ENCODE measurements around the gene PLXNA2.

PLXNA2 gene

DNA sequence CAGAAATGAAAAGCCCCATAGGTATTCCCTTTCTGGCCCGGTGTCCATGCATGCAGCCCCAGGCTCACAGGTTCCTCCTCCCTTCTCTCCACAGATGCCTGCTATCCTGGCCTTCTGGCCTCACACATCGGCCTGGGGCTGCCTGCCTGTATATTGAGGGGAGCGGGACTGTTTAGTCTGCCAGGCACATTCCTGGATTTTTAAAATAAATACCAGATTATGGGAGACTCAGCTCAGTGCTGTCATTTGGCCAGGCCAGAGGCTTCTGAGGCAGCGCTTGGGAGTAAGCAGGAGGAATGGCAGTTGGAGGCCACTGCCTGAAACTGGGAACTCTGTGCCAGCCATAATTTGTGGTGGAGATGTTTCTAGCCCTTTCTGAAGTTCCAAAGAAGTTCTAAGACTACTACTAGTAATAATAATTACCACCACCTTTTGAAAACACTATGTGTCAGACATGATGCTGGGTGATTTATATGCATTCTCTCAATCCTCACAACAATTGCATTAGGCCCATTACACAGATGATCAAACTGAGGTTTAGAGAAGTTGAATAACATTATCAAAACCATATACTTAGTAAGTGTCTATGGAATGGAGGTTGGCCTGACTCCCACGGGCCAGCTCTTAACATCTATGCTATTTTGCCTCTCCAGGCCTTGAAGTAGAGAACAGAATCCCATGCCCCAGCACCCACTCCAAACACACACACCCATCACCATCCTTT is 107.6 kb downstream of the PLXNA2 start:
- DNase-seq, result no peak

DNA sequence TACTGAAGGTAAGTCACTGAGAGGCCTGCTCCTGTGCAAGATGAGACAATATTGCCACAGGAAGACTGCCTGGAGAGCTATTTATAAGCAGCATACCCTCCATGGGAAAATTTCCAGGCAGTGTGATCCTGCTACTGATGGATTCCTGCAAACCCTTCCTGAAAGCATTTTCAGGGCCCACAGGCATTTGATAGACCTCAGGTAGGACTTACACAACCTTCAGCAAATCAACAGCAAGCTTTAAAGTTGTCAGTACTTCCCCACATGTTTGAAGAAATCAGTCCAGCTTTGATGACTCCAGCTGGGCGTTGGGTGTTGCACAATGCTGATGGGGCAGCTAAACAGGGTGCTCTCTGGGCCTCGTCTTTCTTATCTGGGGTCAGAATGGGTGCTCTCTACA is 108.8 kb downstream of the PLXNA2 start:
- no peak for DNase-seq

- DNase-seq, result no peak
Observed at GRCh38 chr1:208134491-208134890, 109.7 kb downstream of the PLXNA2 start.

- no peak for DNase-seq
Observed at GRCh38 chr1:208133355-208133754, 110.8 kb downstream of the PLXNA2 start.

GRCh38 chr1:208132287-208132882 is 111.8 kb downstream of the PLXNA2 start:
- peak; percentile 27 for DNase-seq

DNA sequence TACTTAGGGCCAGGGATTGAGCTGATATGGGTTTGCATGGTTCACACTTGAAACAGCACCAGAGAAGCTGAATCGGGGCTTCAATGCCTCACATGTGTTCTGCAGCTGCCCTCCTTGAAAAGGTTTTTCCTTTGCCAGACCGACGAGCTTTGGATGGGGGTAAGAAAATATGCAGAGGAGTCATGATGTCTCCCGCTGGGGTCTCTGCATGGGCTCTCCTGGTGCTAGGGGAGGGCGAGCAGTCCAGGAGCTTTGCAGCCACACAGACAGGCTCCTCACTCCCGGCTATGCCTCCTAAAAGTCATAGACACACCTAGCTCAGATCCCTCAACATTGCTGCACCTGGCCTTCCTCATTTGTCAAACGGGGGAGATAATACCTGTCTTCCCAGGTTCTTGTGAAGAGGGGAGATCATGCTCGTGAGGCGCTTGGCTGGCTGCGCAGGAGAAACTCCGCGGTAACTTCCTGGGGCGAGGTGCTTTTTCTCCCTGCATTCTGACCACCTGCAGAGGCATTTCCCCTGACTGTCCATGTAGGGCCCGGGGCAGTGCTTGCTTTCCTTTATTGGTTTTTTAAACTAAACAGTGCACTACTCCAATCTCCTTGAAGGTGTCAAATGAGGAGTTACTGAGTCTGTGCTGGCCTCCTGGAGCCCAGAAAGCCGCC is 112.4 kb downstream of the PLXNA2 start:
- DNase-seq, result no peak

DNA sequence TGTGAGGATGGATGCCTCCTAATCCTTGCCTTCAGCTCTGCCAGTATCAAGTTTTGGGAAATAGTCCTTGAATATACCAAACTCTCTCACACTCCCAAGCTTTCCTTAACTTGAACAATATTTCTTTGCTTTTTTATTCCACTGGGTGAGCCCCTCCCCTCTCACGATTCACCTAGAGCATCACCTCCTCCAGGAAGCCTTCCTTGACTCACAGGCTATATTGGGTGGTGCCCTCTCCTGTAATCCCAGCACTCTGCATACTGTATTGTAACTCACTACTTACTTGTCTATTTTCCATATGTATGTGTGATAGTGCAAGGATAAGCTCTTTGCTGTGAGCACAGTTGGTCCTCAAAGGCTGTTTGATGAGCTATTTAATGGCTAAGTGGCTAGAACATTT is 114.7 kb downstream of the PLXNA2 start:
- no peak for DNase-seq

- no peak for DNase-seq
Observed at GRCh38 chr1:208129060-208129459, 115.1 kb downstream of the PLXNA2 start.

- DNase-seq, result no peak
Observed at GRCh38 chr1:208127792-208128529, 116.2 kb downstream of the PLXNA2 start.

- no peak for DNase-seq
Observed at GRCh38 chr1:208127284-208127683, 116.9 kb downstream of the PLXNA2 start.

DNA sequence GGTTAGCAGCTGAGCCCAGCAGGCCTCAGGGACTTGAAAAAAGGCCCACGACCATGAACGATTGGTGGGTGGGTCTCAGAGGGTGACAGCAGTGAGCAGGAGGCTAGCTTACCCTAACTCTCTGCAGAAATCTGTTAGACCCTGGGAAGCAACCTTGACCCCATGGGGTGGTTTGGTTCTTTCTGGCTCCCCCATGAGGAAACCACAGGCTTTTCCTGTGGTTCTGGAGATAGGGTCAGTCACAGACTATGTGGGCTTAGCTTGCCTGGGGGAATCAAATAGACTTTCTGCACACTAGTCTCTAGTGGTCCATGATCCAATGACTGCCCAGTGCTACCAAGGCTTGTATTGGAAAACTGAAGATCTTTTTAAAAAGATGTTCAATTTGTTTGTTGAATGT is 118.1 kb downstream of the PLXNA2 start:
- no peak for DNase-seq

DNA sequence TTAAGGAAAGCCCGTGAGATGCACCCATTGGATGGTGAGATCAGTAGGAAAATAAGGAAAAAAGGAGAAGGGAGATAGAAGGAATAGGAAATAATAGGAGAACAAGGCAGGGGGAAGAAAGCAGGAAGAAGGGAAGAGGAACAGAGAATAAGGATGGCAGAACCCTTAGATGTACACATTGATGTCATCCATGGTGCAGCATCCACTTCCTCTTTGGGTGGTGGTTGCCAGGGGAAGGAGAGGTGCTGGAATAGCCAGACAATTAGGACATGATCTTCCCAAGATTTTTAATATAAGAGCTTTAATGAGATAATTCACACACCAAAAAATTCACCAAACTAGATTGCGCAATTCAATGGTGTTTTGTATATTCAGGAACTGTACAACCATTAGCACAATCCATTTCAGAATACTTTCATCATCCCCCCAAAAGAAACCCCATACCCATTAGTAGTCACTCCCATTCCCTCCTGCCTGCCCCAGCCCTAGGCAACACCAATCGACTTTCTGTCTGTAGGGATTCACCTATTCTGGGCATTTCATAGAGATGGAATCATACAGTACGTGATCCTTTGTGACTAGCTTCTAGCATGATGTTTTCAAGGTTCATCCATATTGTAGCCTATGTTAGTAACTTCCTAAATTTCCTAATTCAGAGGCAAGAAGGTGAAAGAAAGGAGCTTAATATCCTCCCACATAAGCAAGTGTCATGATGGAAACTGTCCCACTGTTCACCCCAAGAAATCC is 121.4 kb downstream of the PLXNA2 start:
- no peak for DNase-seq

DNA sequence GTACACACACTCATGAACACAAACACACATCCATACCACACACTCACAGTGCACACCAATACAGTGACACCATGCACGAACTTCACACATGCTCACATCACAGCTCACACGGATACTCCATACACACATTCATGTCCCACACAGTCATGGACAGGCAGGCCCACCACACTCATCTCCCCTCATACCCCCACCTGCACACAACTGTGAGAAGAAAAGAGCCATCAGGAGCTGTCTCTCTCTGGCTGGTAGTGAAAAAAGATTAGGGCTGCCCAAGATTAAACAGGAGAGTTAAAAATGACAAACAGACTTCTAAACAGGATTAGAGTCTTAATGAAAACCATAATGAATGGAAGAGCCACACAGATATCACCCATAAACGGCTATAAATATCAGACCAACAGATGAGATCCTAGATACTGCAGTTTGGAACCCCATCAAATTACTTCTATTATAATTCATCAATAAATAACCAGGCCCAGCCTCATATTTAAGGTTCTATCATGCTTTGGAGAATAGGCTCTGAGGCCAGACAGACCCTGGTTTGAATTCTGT is 122.3 kb downstream of the PLXNA2 start:
- no peak for DNase-seq

DNA sequence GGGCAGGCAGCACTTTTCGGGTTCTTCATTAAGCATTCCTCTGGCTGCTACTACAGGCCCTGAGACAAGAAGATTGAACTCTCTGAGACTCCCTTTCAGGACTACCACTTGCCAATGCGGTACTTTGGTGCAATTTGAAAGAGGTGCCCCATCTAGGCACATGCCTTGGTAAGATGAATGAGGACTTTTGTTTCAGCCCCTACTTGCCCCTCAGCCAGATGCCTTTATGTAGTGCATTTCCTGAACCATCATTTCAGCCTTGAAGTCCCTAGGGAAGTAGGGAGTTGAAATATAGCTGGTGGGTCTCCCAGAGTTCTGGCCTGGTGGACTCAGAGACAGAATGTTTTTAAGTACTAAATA is 123.8 kb downstream of the PLXNA2 start:
- no peak for DNase-seq

DNA sequence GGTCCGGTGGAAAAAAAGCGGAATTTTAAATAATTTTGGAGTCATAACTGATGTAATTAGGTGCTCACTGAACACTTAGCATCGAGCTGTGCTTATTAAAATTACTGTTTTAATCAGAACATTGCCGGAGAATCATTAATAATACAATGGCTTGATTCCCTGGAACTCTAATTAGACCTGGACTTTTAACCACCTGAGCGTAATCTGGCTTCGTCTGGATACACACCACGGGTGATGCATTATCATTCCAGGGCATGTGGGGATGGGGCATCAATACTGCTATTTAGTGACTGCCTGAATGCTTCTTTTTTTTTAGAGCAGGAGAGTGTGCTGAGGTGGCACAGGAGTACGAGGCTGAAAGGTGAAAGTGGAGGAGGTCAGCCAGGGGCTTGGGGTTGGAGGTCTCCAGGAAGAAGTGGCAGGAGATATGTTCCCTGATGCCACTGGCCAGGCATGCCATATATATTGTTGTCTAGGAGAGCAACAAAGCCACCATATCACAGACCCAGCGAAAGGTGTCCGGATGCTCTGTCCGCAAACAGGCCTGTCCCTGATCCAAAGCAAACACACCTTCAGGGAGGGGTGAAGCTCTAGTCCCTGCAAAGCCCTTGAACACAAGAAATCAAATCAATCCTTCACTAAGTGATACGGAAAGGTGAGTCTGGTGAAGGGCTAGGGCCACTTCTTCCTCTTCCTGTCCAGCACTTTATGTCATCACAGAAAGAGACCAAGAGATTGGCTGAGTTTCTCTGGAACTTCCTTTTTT is 125.2 kb downstream of the PLXNA2 start:
- no peak for DNase-seq

DNA sequence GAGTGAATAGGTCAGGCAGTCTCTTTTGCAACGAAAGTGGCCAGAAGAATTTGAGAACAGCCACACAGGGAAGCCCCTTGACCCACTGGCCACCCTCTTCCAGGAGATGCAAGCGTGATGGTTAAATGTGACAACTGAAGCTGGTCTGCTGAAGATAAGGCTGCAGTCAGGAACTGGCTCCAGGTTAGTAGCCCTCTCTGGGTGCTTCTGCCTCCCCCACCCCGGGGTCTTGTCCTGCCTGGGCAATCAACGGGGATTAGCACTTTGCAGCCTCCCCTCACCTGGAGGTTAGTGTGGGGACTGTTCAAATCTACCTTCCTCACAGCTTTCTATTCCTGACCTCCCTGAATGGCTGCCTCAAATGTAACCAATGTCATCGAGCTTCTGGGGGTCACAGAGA is 125.9 kb downstream of the PLXNA2 start:
- DNase-seq, result no peak

DNA sequence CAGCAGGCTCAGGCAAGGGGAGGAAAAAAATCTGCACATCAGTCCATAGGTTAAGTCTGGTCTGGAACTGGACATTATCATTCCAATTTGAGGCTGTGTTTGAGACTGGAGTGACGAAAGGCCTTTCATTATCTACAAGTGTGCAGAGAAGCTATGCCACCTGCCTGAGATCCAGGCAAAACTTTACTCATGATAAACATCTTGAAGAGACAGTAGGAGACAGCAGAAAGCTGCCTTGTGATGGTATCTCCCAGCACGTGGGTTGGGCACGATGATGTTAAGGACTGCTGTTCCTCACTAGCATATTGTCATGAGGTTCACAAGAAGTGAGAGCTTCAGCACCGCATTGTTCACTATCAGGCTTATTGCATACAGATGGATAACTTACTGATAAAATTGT is 126.4 kb downstream of the PLXNA2 start:
- DNase-seq, result no peak

- no peak for DNase-seq
Observed at GRCh38 chr1:208117409-208117808, 126.8 kb downstream of the PLXNA2 start.

DNA sequence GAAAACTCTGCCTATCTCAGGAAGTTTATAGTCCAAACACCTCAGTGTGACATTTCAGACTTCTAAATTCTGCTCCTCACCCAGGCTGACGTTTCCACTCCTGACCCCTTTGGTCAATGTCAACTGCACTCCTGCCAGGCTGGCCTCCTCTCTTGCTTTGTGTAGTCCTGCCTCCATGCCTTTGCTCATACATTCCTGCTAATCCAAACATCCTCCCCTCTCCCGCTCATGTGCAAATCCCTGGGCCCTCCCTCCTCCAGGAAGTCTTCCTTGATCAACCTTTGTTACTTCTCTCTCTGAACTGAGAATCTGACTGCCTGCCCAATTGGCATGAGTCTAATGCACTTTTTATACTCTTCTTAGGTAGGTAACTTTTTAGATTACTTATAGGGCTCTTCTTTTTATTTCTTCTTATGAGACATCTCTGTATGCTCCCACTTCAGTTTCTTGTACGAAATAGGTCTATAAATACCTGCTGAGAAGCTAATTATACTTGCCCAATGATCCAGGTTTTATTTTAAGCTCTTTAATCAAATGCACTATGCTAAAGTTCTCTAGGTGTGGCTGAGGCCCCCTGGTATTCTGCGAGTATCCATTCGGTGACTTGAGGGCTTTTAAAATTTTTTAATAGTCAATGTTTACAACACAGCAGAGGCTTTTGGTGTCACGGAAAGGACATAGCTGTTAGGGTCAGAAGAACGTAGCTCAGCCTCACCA is 128.1 kb downstream of the PLXNA2 start:
- no peak for DNase-seq

DNA sequence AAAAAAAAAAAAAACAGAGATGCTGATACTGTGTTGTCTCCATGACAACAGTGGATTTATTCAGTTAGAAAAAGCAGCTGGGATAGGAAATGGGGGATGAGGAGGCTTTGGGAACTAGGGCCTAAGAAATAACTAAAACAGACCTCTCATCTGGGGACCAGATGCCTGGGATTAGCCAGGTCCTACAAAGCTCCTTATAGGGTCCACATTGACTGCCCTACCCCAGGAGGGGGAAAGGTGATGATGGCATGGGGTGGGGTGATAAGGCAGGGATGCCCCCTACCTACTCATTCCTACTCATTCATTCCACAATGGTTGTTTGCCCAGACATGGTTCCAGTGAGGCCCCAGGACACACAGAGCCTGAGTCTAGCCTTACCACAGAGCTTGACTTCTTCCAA is 131.2 kb downstream of the PLXNA2 start:
- no peak for DNase-seq

DNA sequence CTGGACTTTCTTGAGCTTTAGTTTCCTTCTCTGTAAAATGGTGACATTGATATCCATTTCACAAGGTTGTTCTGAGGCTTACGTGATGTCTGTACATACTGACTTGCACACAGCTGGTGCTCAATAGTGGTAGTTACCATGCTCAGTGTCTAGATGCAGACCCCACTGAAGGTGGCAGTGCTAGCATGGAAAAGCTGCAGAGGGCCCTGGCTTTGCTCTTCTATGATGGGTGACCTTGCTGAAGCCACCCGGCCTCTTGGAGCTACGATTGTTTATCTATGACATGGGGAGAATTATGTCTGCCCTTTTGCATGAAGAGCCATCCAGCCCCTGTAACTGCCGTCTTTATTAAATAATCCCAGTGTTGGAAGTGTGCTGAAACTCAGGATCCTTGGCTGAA is 131.8 kb downstream of the PLXNA2 start:
- DNase-seq, result no peak
